Loucy (cell line): ENCODE data around the gene GARIN5A.

Source experiments
- H2AFZ ChIP-seq: fragments of 200-600 bp; sonication (generic); 2 replicates; pipeline ENCODE4 v1.6.0; 2016; ENCODE audit warnings: antibody characterized with exemption, mild to moderate bottlenecking, low read length, moderate library complexity
- H3F3A ChIP-seq: fragments of 200-600 bp; 2 replicates; pipeline ENCODE4 v1.6.0; 2016; ENCODE audit warnings: antibody characterized with exemption, low read depth, mild to moderate bottlenecking
- H3K27me3 ChIP-seq: fragments of 200-600 bp; sonication (generic); 2 replicates; pipeline ENCODE4 v1.6.1; 2014; ENCODE audit warnings: low read length, mild to moderate bottlenecking; ENCODE audit not compliant: insufficient read depth, poor library complexity, severe bottlenecking
- H3K36me3 ChIP-seq: fragments of 200-600 bp; sonication (generic); 2 replicates; pipeline ENCODE4 v1.6.1; 2016; ENCODE audit warnings: low read length; ENCODE audit not compliant: insufficient read depth
- H3K4me1 ChIP-seq: fragments of 200-600 bp; sonication (generic); 2 replicates; pipeline ENCODE4 v1.5.1; 2014; ENCODE audit warnings: low read length, mild to moderate bottlenecking; ENCODE audit not compliant: insufficient read depth, poor library complexity, severe bottlenecking
- H3K4me2 ChIP-seq: fragments of 200-600 bp; sonication (generic); 2 replicates; pipeline ENCODE4 v1.6.0; 2014; ENCODE audit warnings: antibody characterized with exemption, low read length, low read depth, mild to moderate bottlenecking; ENCODE audit not compliant: poor library complexity, severe bottlenecking
- H3K4me3 ChIP-seq: fragments of 200-600 bp; sonication (generic); 2 replicates; pipeline ENCODE4 v1.5.1; 2014; ENCODE audit warnings: low read length, mild to moderate bottlenecking, mixed read lengths; ENCODE audit not compliant: poor library complexity, severe bottlenecking
- H3K79me2 ChIP-seq: fragments of 200-600 bp; sonication (generic); 2 replicates; pipeline ENCODE4 v1.6.1; 2014; ENCODE audit warnings: low read length; ENCODE audit not compliant: insufficient read depth
- H3K9ac ChIP-seq: fragments of 200-600 bp; sonication (generic); 2 replicates; pipeline ENCODE4 v1.6.0; 2014; ENCODE audit warnings: mild to moderate bottlenecking, low read depth, low read length, moderate library complexity; ENCODE audit not compliant: poor library complexity, severe bottlenecking
- H3K9me2 ChIP-seq: fragments of 200-600 bp; sonication (generic); replicated peaks from 2 replicates; pipeline ENCODE4 v1.6.1; 2016; ENCODE audit warnings: low read depth, low read length, mixed read lengths
- H3K9me3 ChIP-seq: fragments of 200-600 bp; sonication (generic); 2 replicates; pipeline ENCODE4 v1.6.1; 2014; ENCODE audit warnings: mild to moderate bottlenecking, antibody characterized with exemption, low read length, low read depth; ENCODE audit not compliant: insufficient read depth
- H4K20me1 ChIP-seq: fragments of 200-600 bp; sonication (generic); 2 replicates; pipeline ENCODE4 v1.6.0; 2014; ENCODE audit warnings: antibody characterized with exemption, low read length, mild to moderate bottlenecking; ENCODE audit not compliant: insufficient read depth, poor library complexity, severe bottlenecking
- CTCF ChIP-seq: fragments of 200-600 bp; sonication (generic); conservative IDR thresholded peaks from 2 replicates; pipeline ENCODE4 v1.5.1; 2014; ENCODE audit warnings: mild to moderate bottlenecking, antibody characterized with exemption, low read length
- EZH2phosphoT487 ChIP-seq: fragments of 200-600 bp; IDR thresholded peaks from 2 replicates; pipeline ENCODE4 v1.6.1; 2018; ENCODE audit warnings: antibody characterized with exemption, mild to moderate bottlenecking, moderate library complexity, borderline replicate concordance

The GARIN5A gene

GRCh38 chr19:50427318-50427925 is 49.2 kb downstream of the GARIN5A start:
- Histone ChIP-seq H3K79me2 (no peaks in the 10 kb centered on the region), H3K9me3 (no peaks in the 10 kb centered on the region), H3K4me1 (peaks cover 4% of the 10 kb centered on the region), H2AFZ (no peak overlapping the region), H3K4me3 (no peak overlapping the region), H3K36me3 (no peaks in the 10 kb centered on the region), H4K20me1 (no peaks in the 10 kb centered on the region), H3K4me2 (no peak overlapping the region), H3K9me2 (no peaks in the 10 kb centered on the region), H3K9ac (no peak overlapping the region), H3F3A (no peaks in the 10 kb centered on the region), H3K27me3 (no peaks in the 10 kb centered on the region)
- TF ChIP-seq EZH2phosphoT487 (no peak), CTCF (no peak)

GRCh38 chr19:50425581-50425980 is 51.1 kb downstream of the GARIN5A start:
- no peak overlapping the region for H3K4me3 ChIP-seq
- no peaks in the 10 kb centered on the region for H3K27me3 ChIP-seq
- H3K9me2 ChIP-seq, result no peaks in the 10 kb centered on the region
- H3K9me3 ChIP-seq, result no peaks in the 10 kb centered on the region
- no peaks in the 10 kb centered on the region for H3F3A ChIP-seq
- H3K36me3 ChIP-seq, result no peaks in the 10 kb centered on the region
- H2AFZ ChIP-seq, result no peak overlapping the region
- no peaks in the 10 kb centered on the region for H3K4me1 ChIP-seq
- H3K79me2 ChIP-seq, result no peaks in the 10 kb centered on the region
- no peak overlapping the region for H3K9ac ChIP-seq
- H4K20me1 ChIP-seq, result no peaks in the 10 kb centered on the region
- TF ChIP-seq EZH2phosphoT487, result no peak
- no peak overlapping the region for H3K4me2 ChIP-seq

GRCh38 chr19:50423279-50424113 is 53.2 kb downstream of the GARIN5A start:
- Histone ChIP-seq H3K9ac (no peak overlapping the region), H4K20me1 (no peaks in the 10 kb centered on the region), H3K4me2 (no peak overlapping the region), H2AFZ (no peak overlapping the region), H3K79me2 (no peaks in the 10 kb centered on the region), H3K36me3 (no peaks in the 10 kb centered on the region), H3K9me3 (no peaks in the 10 kb centered on the region), H3F3A (no peaks in the 10 kb centered on the region), H3K9me2 (no peaks in the 10 kb centered on the region), H3K27me3 (no peaks in the 10 kb centered on the region), H3K4me3 (no peak overlapping the region), H3K4me1 (no peaks in the 10 kb centered on the region)
- TF ChIP-seq EZH2phosphoT487, result no peak
- TF ChIP-seq CTCF, result no peak
